NCI-H1417 (cell line): ENCODE data around the gene SLC4A3.
"Not testable (repeated sequence)": the region's sequence is repeated elsewhere in the genome, so short reads cannot be mapped to it uniquely, and the experiment has no call there.

Experiments used
- DNase-seq, 3 experiments: peaks; one replicate each; lab custom pipeline; 2025; lab: John Stamatoyannopoulos, UW

The SLC4A3 gene

GRCh38 chr2:219648963-219649362 is 21.5 kb downstream of the SLC4A3 start:
- no peak for DNase-seq

- DNase-seq, result no peak
Observed at GRCh38 chr2:219650426-219651248, 23.2 kb downstream of the SLC4A3 start.

- not testable (repeated sequence) for DNase-seq
Observed at GRCh38 chr2:219651656-219652055, 24.2 kb downstream of the SLC4A3 start.

GRCh38 chr2:219656526-219656925 is 29.1 kb downstream of the SLC4A3 start:
- no peak for DNase-seq

DNA sequence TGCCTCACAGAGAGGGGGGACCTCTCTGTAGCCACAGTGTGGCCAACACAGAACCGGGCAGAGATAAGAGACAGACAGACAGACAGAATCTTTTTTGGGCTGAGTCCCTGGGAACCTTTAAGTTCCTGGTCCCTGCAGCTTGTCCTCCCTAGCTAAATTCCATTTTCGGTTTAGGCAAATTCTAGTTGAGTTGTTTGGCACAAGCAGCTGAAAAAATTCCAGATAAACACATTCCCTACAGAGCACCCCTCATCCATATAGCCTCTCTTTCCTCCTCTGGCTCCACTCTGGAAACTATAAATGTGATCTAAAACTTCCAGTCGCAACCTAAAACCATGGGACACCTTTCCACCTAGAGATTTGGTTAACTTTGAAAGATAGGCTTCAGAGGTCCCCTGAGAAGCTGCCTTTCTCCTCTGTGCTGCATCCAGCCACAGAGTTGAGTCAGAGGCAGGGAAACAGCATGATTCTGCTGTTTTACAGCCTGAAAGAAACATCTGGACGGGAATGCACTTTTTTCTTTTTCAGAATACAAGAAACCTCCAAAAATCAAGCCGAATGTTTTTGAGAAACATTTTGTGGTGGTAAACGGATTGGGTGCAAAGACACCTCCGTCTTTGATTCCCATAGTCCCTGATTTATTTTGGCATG is 30.9 kb downstream of the SLC4A3 start:
- DNase-seq, result no peak

DNA sequence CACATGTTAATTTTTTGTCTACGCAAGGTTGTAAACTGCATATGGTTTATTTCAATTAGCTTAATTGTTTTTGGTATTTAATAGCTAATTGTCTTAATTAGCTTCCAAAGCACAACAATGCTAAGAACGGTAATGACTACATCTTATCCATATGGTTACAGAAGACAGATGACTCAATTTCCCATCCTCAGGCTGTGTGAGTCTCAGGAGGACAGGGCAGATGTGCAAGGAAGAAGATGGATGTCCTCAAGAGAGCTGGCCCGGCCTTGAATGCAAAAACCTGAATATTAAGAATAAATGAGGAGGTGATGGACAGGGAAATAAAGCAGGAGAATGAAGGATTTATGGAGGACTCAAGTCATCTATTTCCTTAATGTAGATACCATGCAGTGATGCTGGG is 31.4 kb downstream of the SLC4A3 start:
- no peak for DNase-seq

GRCh38 chr2:219661197-219661954 is 33.9 kb downstream of the SLC4A3 start:
- no peak for DNase-seq

- DNase-seq, result no peak
Observed at GRCh38 chr2:219661955-219662395, 34.5 kb downstream of the SLC4A3 start.

DNA sequence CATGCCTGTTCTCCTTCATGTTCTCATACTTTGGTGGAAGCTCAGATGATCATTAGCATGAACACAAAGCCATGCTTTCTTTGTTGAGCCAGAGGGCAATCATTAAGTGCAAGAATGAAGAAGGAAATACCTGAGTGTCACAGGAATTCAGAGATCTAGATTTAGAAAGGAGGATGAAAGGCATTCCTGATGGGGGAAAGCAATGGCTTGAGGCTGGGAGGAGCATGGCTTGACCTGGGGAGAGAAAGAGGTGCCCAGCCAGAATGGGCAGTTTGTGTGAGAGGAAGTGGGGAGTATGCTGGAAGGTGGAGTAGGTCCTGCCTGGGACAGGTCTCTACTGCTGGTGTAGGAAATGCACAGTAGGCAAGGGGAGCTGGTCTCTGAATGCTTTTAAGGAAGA is 35.1 kb downstream of the SLC4A3 start:
- DNase-seq, result no peak

- DNase-seq, result no peak
Observed at GRCh38 chr2:219663116-219663762, 35.8 kb downstream of the SLC4A3 start.

GRCh38 chr2:219664041-219664440 is 36.6 kb downstream of the SLC4A3 start:
- no peak for DNase-seq

DNA sequence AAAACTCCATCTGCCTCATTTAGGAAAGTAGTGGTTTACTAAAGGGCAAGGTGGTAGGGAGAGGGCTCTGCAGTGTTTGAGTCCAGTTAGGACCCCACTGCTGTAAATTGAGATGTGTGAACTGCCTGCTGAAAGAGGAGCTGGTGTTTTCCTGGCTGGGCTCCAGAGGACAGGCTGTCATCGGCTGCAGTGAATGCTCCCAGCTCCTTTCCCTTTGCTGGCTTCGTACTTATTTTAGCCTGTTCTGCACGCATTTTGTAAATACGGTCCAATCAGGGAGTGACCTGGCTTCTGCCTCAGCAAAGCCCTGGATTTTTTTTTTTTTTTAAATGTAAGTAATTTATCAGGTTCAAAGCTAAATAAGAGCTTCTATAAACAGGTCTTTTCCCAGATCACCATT is 37.5 kb downstream of the SLC4A3 start:
- no peak for DNase-seq

GRCh38 chr2:219665926-219666325 is 38.5 kb downstream of the SLC4A3 start:
- no peak for DNase-seq

DNA sequence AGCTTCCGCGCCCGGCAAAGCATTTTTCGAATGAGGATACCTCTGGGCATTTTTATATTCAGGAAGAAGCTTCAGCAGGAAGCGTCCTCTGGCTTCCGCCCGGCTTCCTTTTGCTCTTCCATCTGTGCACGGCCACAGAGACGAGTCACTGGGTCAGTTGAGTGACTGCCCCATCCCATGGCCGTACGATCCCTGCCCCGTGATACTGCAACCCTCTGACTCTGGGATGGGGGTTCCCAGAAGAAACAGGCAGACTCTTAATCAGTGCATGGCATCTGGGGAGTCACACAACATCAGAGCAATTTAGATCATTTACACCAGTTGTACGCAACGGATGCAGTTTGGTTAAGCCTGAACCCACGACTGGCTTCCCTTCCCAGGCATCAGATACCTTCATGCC is 40.9 kb downstream of the SLC4A3 start:
- DNase-seq, result no peak

GRCh38 chr2:219670386-219670785 is 43.0 kb downstream of the SLC4A3 start:
- no peak for DNase-seq

- no peak for DNase-seq
Observed at GRCh38 chr2:219671279-219671678, 43.8 kb downstream of the SLC4A3 start.

DNA sequence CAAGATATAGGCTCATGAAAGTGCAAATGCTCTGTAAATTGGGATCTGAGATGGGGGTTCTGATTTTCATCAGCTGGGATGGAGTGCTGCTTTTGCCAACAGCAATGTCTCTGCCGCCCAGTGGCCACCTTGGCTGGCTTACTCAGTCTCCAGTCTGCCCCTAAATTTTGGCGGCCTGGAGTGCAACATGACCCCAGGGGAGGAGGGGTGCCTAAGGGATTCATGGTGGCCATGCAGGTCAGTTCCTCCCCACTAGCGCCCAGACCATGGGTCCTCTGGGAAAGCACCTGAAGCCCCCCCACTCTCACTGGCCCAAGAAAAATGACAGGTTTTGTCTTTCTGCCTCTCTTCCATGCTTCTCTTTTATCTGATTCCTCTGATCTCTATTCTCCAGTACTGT is 45.0 kb downstream of the SLC4A3 start:
- DNase-seq, result no peak

DNA sequence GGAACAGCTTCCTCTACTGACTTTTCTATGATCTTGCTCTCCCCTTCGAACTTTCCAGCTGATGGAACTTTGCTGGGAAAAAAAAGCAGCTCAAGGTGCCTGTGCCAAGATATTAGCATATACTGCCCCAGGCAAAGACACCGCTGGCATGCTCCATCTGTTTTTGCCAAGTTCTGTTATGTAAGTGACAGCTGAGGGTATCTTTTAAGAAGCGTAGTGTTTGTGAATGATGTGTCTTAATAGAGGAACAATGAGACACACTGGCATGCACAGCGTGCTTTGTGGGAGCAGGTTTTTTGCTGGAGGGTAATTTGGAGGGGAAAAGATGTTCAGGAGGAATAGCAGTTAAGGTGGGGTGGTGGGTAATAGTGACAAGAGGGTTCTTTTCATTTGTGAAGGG is 47.8 kb downstream of the SLC4A3 start:
- no peak for DNase-seq

- DNase-seq, result no peak
Observed at GRCh38 chr2:219676586-219676985, 49.2 kb downstream of the SLC4A3 start.

DNA sequence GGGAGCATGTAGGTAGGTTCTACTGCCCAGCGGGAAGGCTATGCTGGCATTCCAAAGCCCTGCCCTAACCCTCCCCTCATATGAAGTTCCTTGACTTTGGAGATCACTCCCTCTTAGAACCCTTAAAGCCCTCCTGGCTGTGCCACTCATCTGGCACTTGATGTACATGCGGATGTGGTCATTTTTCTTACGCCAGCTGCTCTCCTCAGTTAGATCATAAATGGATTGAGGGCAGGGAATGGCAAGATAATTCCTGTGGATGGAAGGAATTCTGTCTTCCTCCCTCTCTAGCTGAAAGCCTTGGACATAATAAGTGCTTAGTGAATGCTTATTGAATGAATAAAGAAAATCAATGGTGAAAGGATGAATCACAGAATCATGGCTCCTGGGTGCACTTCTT is 51.6 kb downstream of the SLC4A3 start:
- no peak for DNase-seq

DNA sequence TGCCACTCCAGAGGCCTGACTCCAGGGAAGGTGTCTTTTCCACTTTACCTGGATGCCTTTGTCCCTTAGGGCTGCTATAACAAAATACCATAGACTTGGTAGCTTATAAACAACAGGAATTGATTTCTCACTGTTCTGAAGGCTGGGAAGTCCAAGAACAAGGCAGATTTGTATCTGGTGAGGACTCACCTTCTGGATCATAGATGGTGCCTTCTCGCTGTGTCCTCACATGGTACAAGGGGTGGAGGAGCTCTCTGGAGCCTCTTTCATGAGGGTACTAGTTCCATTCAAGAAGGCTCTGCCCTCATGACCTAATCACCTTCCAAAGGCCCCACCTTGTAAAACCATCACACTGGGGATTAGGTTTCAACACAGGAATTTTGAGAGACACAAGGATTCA is 52.1 kb downstream of the SLC4A3 start:
- DNase-seq, result no peak

GRCh38 chr2:219680958-219681693 is 53.7 kb downstream of the SLC4A3 start:
- DNase-seq, result no peak
